Measurements from ENCODE around the gene BIRC6.

BIRC6 gene

DNA sequence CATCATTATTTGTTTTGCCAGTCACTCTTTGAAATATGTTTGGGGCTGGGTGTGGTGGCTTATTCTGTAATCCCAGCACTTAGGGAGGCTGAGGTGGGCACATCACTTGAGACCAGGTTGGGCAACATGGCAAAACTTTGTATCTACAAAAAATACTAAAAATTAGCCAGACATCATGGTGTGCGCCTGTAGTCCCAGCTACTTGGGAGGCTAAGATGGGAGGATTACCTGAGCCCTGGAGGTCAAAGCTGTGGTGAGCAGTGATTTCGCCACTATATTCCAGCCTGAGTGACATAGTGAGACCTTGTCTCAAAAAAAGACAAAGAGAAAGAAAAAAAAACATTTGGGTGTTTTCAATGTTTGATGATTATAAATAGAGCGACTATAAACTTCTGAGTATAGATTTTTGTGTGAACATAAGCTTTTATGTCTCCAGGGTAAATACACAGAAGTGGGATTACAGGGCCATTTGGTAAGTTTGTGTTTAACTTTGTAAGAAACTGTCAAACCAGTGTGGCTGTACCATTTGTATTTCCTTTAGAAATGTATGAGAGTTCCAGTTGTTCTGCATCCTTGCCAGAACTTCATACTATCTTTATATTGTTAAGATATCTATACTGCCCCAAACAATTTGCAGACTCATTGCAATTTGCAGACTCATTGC is 15.8 kb downstream of the BIRC6 start:
- H3K4me1 ChIP-seq (ENCODE audit: control insufficient read depth in 5 of 5, insufficient read depth in 5 of 5, low read length in 5 of 5), result peaks cover 0 to 5% (median 0%) of the 10 kb centered on the region in 5 donors

GRCh38 chr2:32375228-32375892 is 18.5 kb downstream of the BIRC6 start:
- no peaks in the 10 kb centered on the region for H3K27me3 ChIP-seq (ENCODE audit: control insufficient read depth in 5 of 5, insufficient read depth in 4 of 5, low read length in 5 of 5)
- H3K4me1 ChIP-seq (ENCODE audit: control insufficient read depth in 5 of 5, insufficient read depth in 5 of 5, low read length in 5 of 5), result peaks cover 0 to 4% (median 0%) of the 10 kb centered on the region in 5 donors
- H3K27ac ChIP-seq (ENCODE audit: low read depth, low read length), result no peak overlapping the region
- H3K36me3 ChIP-seq (ENCODE audit: control insufficient read depth in 5 of 5, insufficient read depth in 5 of 5, low read length in 5 of 5), result no peaks in the 10 kb centered on the region
- H3K9ac ChIP-seq (ENCODE audit: low read length in 5 of 5), result no peak overlapping the region
- H3K9me3 ChIP-seq (ENCODE audit: control insufficient read depth in 5 of 5, low read length in 5 of 5), result no peaks in the 10 kb centered on the region
- no peak overlapping the region for H3K4me3 ChIP-seq (ENCODE audit: low read depth in 1 of 5, low read length in 5 of 5)

More for the DNA sequence above, 15.8 kb downstream of the BIRC6 start:
- Histone ChIP-seq H3K9me3 (ENCODE audit: control insufficient read depth in 5 of 5, low read length in 5 of 5) (no peaks in the 10 kb centered on the region), H3K4me3 (ENCODE audit: low read depth in 1 of 5, low read length in 5 of 5) (no peak overlapping the region), H3K9ac (ENCODE audit: low read length in 5 of 5) (no peak overlapping the region), H3K36me3 (ENCODE audit: control insufficient read depth in 5 of 5, insufficient read depth in 5 of 5, low read length in 5 of 5) (no peaks in the 10 kb centered on the region), H3K27me3 (ENCODE audit: control insufficient read depth in 5 of 5, insufficient read depth in 4 of 5, low read length in 5 of 5) (no peaks in the 10 kb centered on the region), H3K27ac (ENCODE audit: low read depth, low read length) (no peak overlapping the region)

- Histone ChIP-seq H3K9ac (ENCODE audit: low read length in 5 of 5) (no peak overlapping the region), H3K9me3 (ENCODE audit: control insufficient read depth in 5 of 5, low read length in 5 of 5) (no peaks in the 10 kb centered on the region), H3K36me3 (ENCODE audit: control insufficient read depth in 5 of 5, insufficient read depth in 5 of 5, low read length in 5 of 5) (peaks cover 0 to 5% (median 0%) of the 10 kb centered on the region in 5 donors), H3K4me1 (ENCODE audit: control insufficient read depth in 5 of 5, insufficient read depth in 5 of 5, low read length in 5 of 5) (peaks cover 0 to 4% (median 0%) of the 10 kb centered on the region in 5 donors), H3K4me3 (ENCODE audit: low read depth in 1 of 5, low read length in 5 of 5) (no peak overlapping the region), H3K27me3 (ENCODE audit: control insufficient read depth in 5 of 5, insufficient read depth in 4 of 5, low read length in 5 of 5) (no peaks in the 10 kb centered on the region), H3K27ac (ENCODE audit: low read depth, low read length) (no peak overlapping the region)
Measured at GRCh38 chr2:32376756-32377155, 19.9 kb downstream of the BIRC6 start.

GRCh38 chr2:32377928-32378327 is 21.1 kb downstream of the BIRC6 start:
- Histone ChIP-seq H3K36me3 (ENCODE audit: control insufficient read depth in 5 of 5, insufficient read depth in 5 of 5, low read length in 5 of 5) (peaks cover 0 to 14% (median 6%) of the 10 kb centered on the region in 5 donors), H3K9ac (ENCODE audit: low read length in 5 of 5) (no peak overlapping the region), H3K27me3 (ENCODE audit: control insufficient read depth in 5 of 5, insufficient read depth in 4 of 5, low read length in 5 of 5) (no peaks in the 10 kb centered on the region), H3K9me3 (ENCODE audit: control insufficient read depth in 5 of 5, low read length in 5 of 5) (no peaks in the 10 kb centered on the region), H3K4me3 (ENCODE audit: low read depth in 1 of 5, low read length in 5 of 5) (no peak overlapping the region), H3K27ac (ENCODE audit: low read depth, low read length) (no peak overlapping the region), H3K4me1 (ENCODE audit: control insufficient read depth in 5 of 5, insufficient read depth in 5 of 5, low read length in 5 of 5) (peaks cover 0 to 4% (median 0%) of the 10 kb centered on the region in 5 donors)

DNA sequence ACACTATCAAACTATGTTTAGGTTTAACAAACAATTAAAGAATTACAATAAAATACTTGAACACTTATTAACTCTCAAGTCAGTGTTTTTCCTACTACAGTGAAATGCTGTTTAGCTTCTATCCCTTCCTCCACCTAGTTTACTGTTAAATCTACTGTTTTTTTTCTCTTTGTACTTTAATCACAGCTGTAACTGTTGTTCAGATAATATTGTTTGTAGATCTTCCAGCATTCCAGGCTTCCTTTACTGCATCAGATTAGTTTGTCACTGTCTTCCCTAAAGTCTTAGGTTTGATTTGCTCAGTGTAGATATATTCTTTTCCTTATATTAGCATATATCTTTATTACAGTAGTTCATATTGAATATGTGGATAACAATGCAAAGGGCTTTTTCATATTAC is 22.5 kb downstream of the BIRC6 start:
- Histone ChIP-seq H3K27ac (ENCODE audit: low read depth, low read length) (no peak overlapping the region), H3K4me1 (ENCODE audit: control insufficient read depth in 5 of 5, insufficient read depth in 5 of 5, low read length in 5 of 5) (peaks cover 0 to 4% (median 0%) of the 10 kb centered on the region in 5 donors), H3K4me3 (ENCODE audit: low read depth in 1 of 5, low read length in 5 of 5) (no peak overlapping the region), H3K27me3 (ENCODE audit: control insufficient read depth in 5 of 5, insufficient read depth in 4 of 5, low read length in 5 of 5) (no peaks in the 10 kb centered on the region), H3K9ac (ENCODE audit: low read length in 5 of 5) (no peak overlapping the region), H3K36me3 (ENCODE audit: control insufficient read depth in 5 of 5, insufficient read depth in 5 of 5, low read length in 5 of 5) (peaks cover 4 to 26% (median 8%) of the 10 kb centered on the region in 5 donors), H3K9me3 (ENCODE audit: control insufficient read depth in 5 of 5, low read length in 5 of 5) (no peaks in the 10 kb centered on the region)

DNA sequence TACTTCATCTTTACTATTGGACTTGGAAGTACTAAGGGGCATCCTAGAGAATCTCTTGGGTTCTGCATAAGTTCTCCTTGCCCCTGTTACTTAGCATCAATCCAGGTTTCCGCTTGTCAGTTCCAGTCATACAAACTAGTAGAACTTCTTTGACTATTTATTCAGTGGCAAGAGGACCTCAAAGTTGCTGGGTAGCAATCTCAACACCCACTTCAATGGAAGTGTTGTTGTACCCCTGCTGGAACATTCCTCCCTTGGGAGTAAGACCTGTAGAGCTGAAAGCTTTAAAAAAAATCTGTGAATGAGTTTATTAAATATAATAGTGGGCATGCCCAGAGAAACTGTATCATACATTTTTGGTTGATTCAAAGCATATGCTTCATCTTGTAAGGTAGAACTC is 27.0 kb downstream of the BIRC6 start:
- Histone ChIP-seq H3K27me3 (ENCODE audit: control insufficient read depth in 5 of 5, insufficient read depth in 4 of 5, low read length in 5 of 5) (no peaks in the 10 kb centered on the region), H3K4me3 (ENCODE audit: low read depth in 1 of 5, low read length in 5 of 5) (no peak overlapping the region), H3K27ac (ENCODE audit: low read depth, low read length) (no peak overlapping the region), H3K9ac (ENCODE audit: low read length in 5 of 5) (no peak overlapping the region), H3K4me1 (ENCODE audit: control insufficient read depth in 5 of 5, insufficient read depth in 5 of 5, low read length in 5 of 5) (no peaks in the 10 kb centered on the region), H3K36me3 (ENCODE audit: control insufficient read depth in 5 of 5, insufficient read depth in 5 of 5, low read length in 5 of 5) (peaks cover 4 to 48% (median 23%) of the 10 kb centered on the region in 5 donors), H3K9me3 (ENCODE audit: control insufficient read depth in 5 of 5, low read length in 5 of 5) (no peaks in the 10 kb centered on the region)

DNA sequence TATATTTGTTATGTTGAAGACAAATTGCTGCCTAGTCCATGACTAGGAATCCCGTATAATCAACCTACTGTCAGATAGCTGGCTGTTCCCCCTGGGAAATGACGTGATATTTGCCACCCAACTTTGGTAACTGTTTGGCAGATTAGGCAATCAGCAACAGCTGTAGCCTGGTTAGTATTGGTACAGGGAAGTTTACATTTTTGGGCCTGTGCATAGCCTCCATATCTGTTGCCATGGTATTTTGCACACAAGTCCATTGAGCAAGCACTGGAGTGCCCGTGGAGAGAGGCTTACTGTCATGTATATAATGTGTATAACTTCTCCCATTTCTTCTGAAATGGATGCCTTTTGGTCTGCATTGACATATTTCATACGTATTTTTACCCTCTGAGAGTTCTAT is 27.7 kb downstream of the BIRC6 start:
- H3K4me1 ChIP-seq (ENCODE audit: control insufficient read depth in 5 of 5, insufficient read depth in 5 of 5, low read length in 5 of 5), result no peaks in the 10 kb centered on the region
- H3K27ac ChIP-seq (ENCODE audit: low read depth, low read length), result no peak overlapping the region
- no peak overlapping the region for H3K9ac ChIP-seq (ENCODE audit: low read length in 5 of 5)
- H3K9me3 ChIP-seq (ENCODE audit: control insufficient read depth in 5 of 5, low read length in 5 of 5), result no peaks in the 10 kb centered on the region
- no peak overlapping the region for H3K4me3 ChIP-seq (ENCODE audit: low read depth in 1 of 5, low read length in 5 of 5)
- peaks cover 4 to 48% (median 23%) of the 10 kb centered on the region in 5 donors for H3K36me3 ChIP-seq (ENCODE audit: control insufficient read depth in 5 of 5, insufficient read depth in 5 of 5, low read length in 5 of 5)
- no peaks in the 10 kb centered on the region for H3K27me3 ChIP-seq (ENCODE audit: control insufficient read depth in 5 of 5, insufficient read depth in 4 of 5, low read length in 5 of 5)

- Histone ChIP-seq H3K9me3 (ENCODE audit: control insufficient read depth in 5 of 5, low read length in 5 of 5) (no peaks in the 10 kb centered on the region), H3K27ac (ENCODE audit: low read depth, low read length) (no peak overlapping the region), H3K4me3 (ENCODE audit: low read depth in 1 of 5, low read length in 5 of 5) (no peak overlapping the region), H3K27me3 (ENCODE audit: control insufficient read depth in 5 of 5, insufficient read depth in 4 of 5, low read length in 5 of 5) (no peaks in the 10 kb centered on the region), H3K4me1 (ENCODE audit: control insufficient read depth in 5 of 5, insufficient read depth in 5 of 5, low read length in 5 of 5) (no peaks in the 10 kb centered on the region), H3K9ac (ENCODE audit: low read length in 5 of 5) (no peak overlapping the region), H3K36me3 (ENCODE audit: control insufficient read depth in 5 of 5, insufficient read depth in 5 of 5, low read length in 5 of 5) (peaks cover 11 to 46% (median 23%) of the 10 kb centered on the region in 5 donors)
Measured at GRCh38 chr2:32386739-32387138, 29.9 kb downstream of the BIRC6 start.

- no peaks in the 10 kb centered on the region for H3K9me3 ChIP-seq (ENCODE audit: control insufficient read depth in 5 of 5, low read length in 5 of 5)
- peaks cover 16 to 46% (median 29%) of the 10 kb centered on the region in 5 donors for H3K36me3 ChIP-seq (ENCODE audit: control insufficient read depth in 5 of 5, insufficient read depth in 5 of 5, low read length in 5 of 5)
- H3K4me1 ChIP-seq (ENCODE audit: control insufficient read depth in 5 of 5, insufficient read depth in 5 of 5, low read length in 5 of 5), result no peaks in the 10 kb centered on the region
- H3K4me3 ChIP-seq (ENCODE audit: low read depth in 1 of 5, low read length in 5 of 5), result no peak overlapping the region
- H3K27me3 ChIP-seq (ENCODE audit: control insufficient read depth in 5 of 5, insufficient read depth in 4 of 5, low read length in 5 of 5), result no peaks in the 10 kb centered on the region
- H3K27ac ChIP-seq (ENCODE audit: low read depth, low read length), result no peak overlapping the region
- no peak overlapping the region for H3K9ac ChIP-seq (ENCODE audit: low read length in 5 of 5)
Measured at GRCh38 chr2:32399221-32399620, 42.4 kb downstream of the BIRC6 start.

GRCh38 chr2:32402091-32402490 is 45.3 kb downstream of the BIRC6 start:
- H3K27me3 ChIP-seq (ENCODE audit: control insufficient read depth in 5 of 5, insufficient read depth in 4 of 5, low read length in 5 of 5), result no peaks in the 10 kb centered on the region
- peaks cover 9 to 42% (median 23%) of the 10 kb centered on the region in 5 donors for H3K36me3 ChIP-seq (ENCODE audit: control insufficient read depth in 5 of 5, insufficient read depth in 5 of 5, low read length in 5 of 5)
- H3K4me3 ChIP-seq (ENCODE audit: low read depth in 1 of 5, low read length in 5 of 5), result no peak overlapping the region
- H3K9me3 ChIP-seq (ENCODE audit: control insufficient read depth in 5 of 5, low read length in 5 of 5), result no peaks in the 10 kb centered on the region
- no peak overlapping the region for H3K27ac ChIP-seq (ENCODE audit: low read depth, low read length)
- no peaks in the 10 kb centered on the region for H3K4me1 ChIP-seq (ENCODE audit: control insufficient read depth in 5 of 5, insufficient read depth in 5 of 5, low read length in 5 of 5)
- no peak overlapping the region for H3K9ac ChIP-seq (ENCODE audit: low read length in 5 of 5)

Measured in subcutaneous abdominal adipose tissue (tissue), 5 donors.